ENCODE results near the gene LRRC8D. TPM values are rescaled to one million over a fixed set of nuclear protein-coding genes. Genes with fewer than 3 reads are reported as not detected.

LRRC8D gene
- total RNA-seq, 1 experiment from 2014 or later: 19.6 TPM

- peaks cover 30% of the 10 kb centered on the region for H3K79me2 ChIP-seq (ENCODE audit: low read length)
- CTCF ChIA-PET: no interaction called here
- H3K9me3 ChIP-seq (ENCODE audit: low read length): no peaks in the 10 kb centered on the region
- no peak for TF ChIP-seq CTCF (conservative IDR thresholded peaks at IDR 0.05; ENCODE audit: low read depth, low read length)
- no peak for TF ChIP-seq EZH2 (IDR thresholded peaks at IDR 0.05; ENCODE audit: low read length, unreplicated experiment)
- no peak for TF ChIP-seq EZH2phosphoT487 (IDR thresholded peaks at IDR 0.05; ENCODE audit: borderline replicate concordance, low read length)
- H3K9me2 ChIP-seq (replicated peaks; ENCODE audit: low read length): no peaks in the 10 kb centered on the region
- no peak overlapping the region for H3K4me2 ChIP-seq (ENCODE audit: low read length)
- DNase-seq (no peak), ATAC-seq (no peak)
- no peaks in the 10 kb centered on the region for H3F3A ChIP-seq (ENCODE audit: low read length, unreplicated experiment)
- no peak overlapping the region for H3K9ac ChIP-seq (ENCODE audit: low read length)
- H3K4me3 ChIP-seq (ENCODE audit: low read length): no peak overlapping the region
- H3K27ac ChIP-seq (ENCODE audit: low read length): no peak overlapping the region
- intact Hi-C loops (cut with micrococcal nuclease): no loop called here
- H3K4me1 ChIP-seq (ENCODE audit: insufficient read depth, low read length): peaks cover 13% of the 10 kb centered on the region
- H3K36me3 ChIP-seq (ENCODE audit: low read depth, low read length): no peaks in the 10 kb centered on the region
- H2AFZ ChIP-seq (ENCODE audit: low read length): no peak overlapping the region
- no TSS peak for BruUV-seq (replicated peaks)
- POLR2A ChIA-PET (ENCODE audit: unreplicated experiment): no interaction called here
- H3K27me3 ChIP-seq (ENCODE audit: low read length): no peaks in the 10 kb centered on the region
- no peaks in the 10 kb centered on the region for H4K20me1 ChIP-seq (ENCODE audit: low read length)
Observed at GRCh38 chr1:89827330-89827729, 6.5 kb downstream of the LRRC8D start.

GRCh38 chr1:89827902-89828301, 7.1 kb downstream of the LRRC8D start:
- H3K9me2 ChIP-seq (replicated peaks; ENCODE audit: low read length): no peaks in the 10 kb centered on the region
- DNase-seq (no peak), ATAC-seq (no peak)
- no TSS peak for BruUV-seq (replicated peaks)
- no peak overlapping the region for H3K4me3 ChIP-seq (ENCODE audit: low read length)
- no peak overlapping the region for H3K9ac ChIP-seq (ENCODE audit: low read length)
- H4K20me1 ChIP-seq (ENCODE audit: low read length): no peaks in the 10 kb centered on the region
- ChIA-PET CTCF (no interaction called here), POLR2A (ENCODE audit: unreplicated experiment) (no interaction called here)
- H3K9me3 ChIP-seq (ENCODE audit: low read length): no peaks in the 10 kb centered on the region
- H3K36me3 ChIP-seq (ENCODE audit: low read depth, low read length): no peaks in the 10 kb centered on the region
- H3K27ac ChIP-seq (ENCODE audit: low read length): no peak overlapping the region
- intact Hi-C loops (cut with micrococcal nuclease): no loop called here
- H3K4me2 ChIP-seq (ENCODE audit: low read length): no peak overlapping the region
- H3K27me3 ChIP-seq (ENCODE audit: low read length): no peaks in the 10 kb centered on the region
- H3K4me1 ChIP-seq (ENCODE audit: insufficient read depth, low read length): peaks cover 9% of the 10 kb centered on the region
- H3K79me2 ChIP-seq (ENCODE audit: low read length): peaks cover 24% of the 10 kb centered on the region
- no peaks in the 10 kb centered on the region for H3F3A ChIP-seq (ENCODE audit: low read length, unreplicated experiment)
- no peak overlapping the region for H2AFZ ChIP-seq (ENCODE audit: low read length)
- TF ChIP-seq CTCF (conservative IDR thresholded peaks at IDR 0.05; ENCODE audit: low read depth, low read length): no peak
- no peak for TF ChIP-seq EZH2phosphoT487 (IDR thresholded peaks at IDR 0.05; ENCODE audit: borderline replicate concordance, low read length)
- TF ChIP-seq EZH2 (IDR thresholded peaks at IDR 0.05; ENCODE audit: low read length, unreplicated experiment): no peak

GRCh38 chr1:89829186-89829585, 8.4 kb downstream of the LRRC8D start:
- H3K27me3 ChIP-seq (ENCODE audit: low read length): no peaks in the 10 kb centered on the region
- H3K79me2 ChIP-seq (ENCODE audit: low read length): peaks cover 18% of the 10 kb centered on the region
- H3K4me3 ChIP-seq (ENCODE audit: low read length): no peak overlapping the region
- CTCF ChIA-PET: no interaction called here
- H3K27ac ChIP-seq (ENCODE audit: low read length): no peak overlapping the region
- ATAC-seq: no peak
- H3K9me3 ChIP-seq (ENCODE audit: low read length): no peaks in the 10 kb centered on the region
- H3K9me2 ChIP-seq (replicated peaks; ENCODE audit: low read length): no peaks in the 10 kb centered on the region
- no peaks in the 10 kb centered on the region for H3F3A ChIP-seq (ENCODE audit: low read length, unreplicated experiment)
- no peak overlapping the region for H3K9ac ChIP-seq (ENCODE audit: low read length)
- intact Hi-C loops (cut with micrococcal nuclease): no loop called here
- no peak overlapping the region for H2AFZ ChIP-seq (ENCODE audit: low read length)
- no peaks in the 10 kb centered on the region for H3K36me3 ChIP-seq (ENCODE audit: low read depth, low read length)
- TF ChIP-seq CTCF (conservative IDR thresholded peaks at IDR 0.05; ENCODE audit: low read depth, low read length) (no peak), EZH2 (IDR thresholded peaks at IDR 0.05; ENCODE audit: low read length, unreplicated experiment) (no peak), EZH2phosphoT487 (IDR thresholded peaks at IDR 0.05; ENCODE audit: borderline replicate concordance, low read length) (no peak)
- peaks cover 9% of the 10 kb centered on the region for H3K4me1 ChIP-seq (ENCODE audit: insufficient read depth, low read length)
- no peak overlapping the region for H3K4me2 ChIP-seq (ENCODE audit: low read length)
- H4K20me1 ChIP-seq (ENCODE audit: low read length): no peaks in the 10 kb centered on the region
- BruUV-seq (replicated peaks): no TSS peak
- DNase-seq: no peak
- POLR2A ChIA-PET (ENCODE audit: unreplicated experiment): no interaction called here
